ENCODE data around the gene ADRB1. TPM values are rescaled to one million over a fixed set of nuclear protein-coding genes. Genes with fewer than 3 reads are reported as not detected.

The ADRB1 gene
- total and polyA plus RNA-seq, 2 of the 13 experiments (the other 11 are each of a cell fraction or from before 2014, with no cell fraction given) = 0.07 TPM; not detected in 1

- no peaks in the 10 kb centered on the region for H3K4me1 ChIP-seq (ENCODE audit: insufficient read depth, low read length)
- no peaks in the 10 kb centered on the region for H3K79me2 ChIP-seq (ENCODE audit: insufficient read depth, low read length)
- peak; percentile 66 for ATAC-seq
- no peak for FAIRE-seq
- BruUV-seq (replicated peaks) = no TSS peak
- H4K20me1 ChIP-seq (ENCODE audit: insufficient read depth, low read length) = no peaks in the 10 kb centered on the region
- in situ Hi-C loops (cut with HindIII; ENCODE audit: extremely low pct_ligation_motif_present, low pct_unique_long_range_greater_than_20kb) = no loop called here
- ChIA-PET POLR2A (no interaction called here), CTCF (ENCODE audit: low intra/inter-chr PET ratio, low total read pairs) (no interaction called here)
- no peak overlapping the region for H3K9ac ChIP-seq (ENCODE audit: insufficient read depth, low read depth, low read length)
- H3K36me3 ChIP-seq (replicated peaks in 1 of 2; ENCODE audit: control insufficient read depth in 1 of 2, insufficient read depth in 2 of 2, low read length in 2 of 2) = no peaks in the 10 kb centered on the region
- no peak for DNase-seq (ENCODE audit: low spot score)
- no peaks in the 10 kb centered on the region for H3K9me3 ChIP-seq (ENCODE audit: low read length)
- 24% methylated on average over 7 of the region's 7 CpGs for WGBS (ENCODE audit: low lambda C conversion rate)
- H3K27me3 ChIP-seq (ENCODE audit: control insufficient read depth in 1 of 2, insufficient read depth in 2 of 2, low read length in 2 of 2) = no peaks in the 10 kb centered on the region; a peak in 2 of 5 replicates
- no peak overlapping the region for H3K27ac ChIP-seq (ENCODE audit: extremely low read length, insufficient read depth, low read length)
- no peak overlapping the region for H3K4me3 ChIP-seq (replicated peaks in 1 of 3; ENCODE audit: insufficient read depth in 1 of 3, low read depth in 2 of 3, low read length in 3 of 3)
- intact Hi-C loops (cut with micrococcal nuclease; ENCODE audit: unreplicated experiment) = no loop called here
- no peak overlapping the region for H2AFZ ChIP-seq (ENCODE audit: low read length)
- TF ChIP-seq HDAC2 (CRISPR knock-in tag; IDR thresholded peaks at IDR 0.05) = no peak
- TF ChIP-seq, protein P1, sequence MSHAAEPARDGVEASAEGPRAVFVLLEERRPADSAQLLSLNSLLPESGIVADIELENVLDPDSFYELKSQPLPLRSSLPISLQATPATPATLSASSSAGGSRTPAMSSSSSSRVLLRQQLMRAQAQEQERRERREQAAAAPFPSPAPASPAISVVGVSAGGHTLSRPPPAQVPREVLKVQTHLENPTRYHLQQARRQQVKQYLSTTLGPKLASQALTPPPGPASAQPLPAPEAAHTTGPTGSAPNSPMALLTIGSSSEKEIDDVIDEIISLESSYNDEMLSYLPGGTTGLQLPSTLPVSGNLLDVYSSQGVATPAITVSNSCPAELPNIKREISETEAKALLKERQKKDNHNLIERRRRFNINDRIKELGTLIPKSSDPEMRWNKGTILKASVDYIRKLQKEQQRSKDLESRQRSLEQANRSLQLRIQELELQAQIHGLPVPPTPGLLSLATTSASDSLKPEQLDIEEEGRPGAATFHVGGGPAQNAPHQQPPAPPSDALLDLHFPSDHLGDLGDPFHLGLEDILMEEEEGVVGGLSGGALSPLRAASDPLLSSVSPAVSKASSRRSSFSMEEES (CRISPR knock-in tag; IDR thresholded peaks at IDR 0.05) = no peak
- H3K4me2 ChIP-seq (ENCODE audit: low read depth, low read length) = no peak overlapping the region
Measured at GRCh38 chr10:114002422-114002821, 41.2 kb upstream of the ADRB1 start.

DNA sequence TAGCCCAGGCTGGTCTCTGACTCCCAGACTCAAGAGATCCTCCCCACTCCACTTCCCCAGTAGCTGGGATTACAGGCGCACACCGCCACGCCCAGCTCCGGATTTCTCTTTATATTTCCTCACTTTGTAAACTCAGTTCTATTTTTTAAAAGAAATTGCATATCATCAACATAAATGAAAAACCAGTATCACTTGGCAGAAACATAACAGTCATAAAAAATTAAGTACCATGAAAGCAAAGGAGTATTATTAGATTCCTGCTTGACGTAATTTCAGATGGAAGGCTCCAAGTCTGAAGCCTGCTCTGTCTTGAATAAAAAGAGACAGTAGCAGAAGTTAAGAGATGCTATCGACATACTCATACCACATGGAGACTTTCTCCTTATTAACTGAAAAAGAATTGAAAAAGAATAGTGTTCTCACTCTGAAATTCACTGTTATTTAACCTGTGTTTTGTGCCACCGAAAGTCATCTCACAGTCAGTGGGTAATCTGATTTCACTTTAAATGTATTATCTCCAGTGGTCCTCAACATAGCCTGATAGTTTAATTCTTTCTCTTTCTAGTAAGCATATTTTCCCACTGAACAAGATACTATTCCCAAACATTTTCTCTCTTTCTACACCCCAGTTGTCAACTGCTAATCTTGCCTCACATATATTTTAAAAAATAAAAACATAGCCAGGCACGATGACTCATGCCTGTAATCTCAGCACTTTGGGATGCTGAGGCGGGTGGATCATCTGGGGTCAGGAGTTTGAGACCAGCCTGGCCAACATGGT is 40.3 kb upstream of the ADRB1 start:
- DNase-seq (ENCODE audit: low spot score) = no peak
- TF ChIP-seq POLR2AphosphoS2 (IDR thresholded peaks at IDR 0.05; ENCODE audit: low read depth, low read length) = no peak
- no peak for TF ChIP-seq DZIP1 (CRISPR knock-in tag; IDR thresholded peaks at IDR 0.05)
- no peak for TF ChIP-seq ZNF282 (IDR thresholded peaks at IDR 0.05; ENCODE audit: partially characterized antibody)
- TF ChIP-seq XRCC5 (optimal IDR thresholded peaks at IDR 0.05; ENCODE audit: low read length) = no peak
- TF ChIP-seq, protein P2, sequence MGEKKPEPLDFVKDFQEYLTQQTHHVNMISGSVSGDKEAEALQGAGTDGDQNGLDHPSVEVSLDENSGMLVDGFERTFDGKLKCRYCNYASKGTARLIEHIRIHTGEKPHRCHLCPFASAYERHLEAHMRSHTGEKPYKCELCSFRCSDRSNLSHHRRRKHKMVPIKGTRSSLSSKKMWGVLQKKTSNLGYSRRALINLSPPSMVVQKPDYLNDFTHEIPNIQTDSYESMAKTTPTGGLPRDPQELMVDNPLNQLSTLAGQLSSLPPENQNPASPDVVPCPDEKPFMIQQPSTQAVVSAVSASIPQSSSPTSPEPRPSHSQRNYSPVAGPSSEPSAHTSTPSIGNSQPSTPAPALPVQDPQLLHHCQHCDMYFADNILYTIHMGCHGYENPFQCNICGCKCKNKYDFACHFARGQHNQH (CRISPR knock-in tag; IDR thresholded peaks at IDR 0.05) = no peak
- TF ChIP-seq HOXA3 (CRISPR knock-in tag; IDR thresholded peaks at IDR 0.05) = no peak
- no peaks in the 10 kb centered on the region for H3K4me1 ChIP-seq (ENCODE audit: insufficient read depth, low read length)
- no peak for ATAC-seq
- no peak for FAIRE-seq
- no peaks in the 10 kb centered on the region for H3K79me2 ChIP-seq (ENCODE audit: insufficient read depth, low read length)
- BruUV-seq (replicated peaks) = no TSS peak
- no peak overlapping the region for H3K9ac ChIP-seq (ENCODE audit: insufficient read depth, low read depth, low read length)
- ChIA-PET POLR2A (no interaction called here), CTCF (ENCODE audit: low intra/inter-chr PET ratio, low total read pairs) (no interaction called here)
- H2AFZ ChIP-seq (ENCODE audit: low read length) = no peak overlapping the region
- no peak overlapping the region for H3K4me2 ChIP-seq (ENCODE audit: low read depth, low read length)
- no peaks in the 10 kb centered on the region for H4K20me1 ChIP-seq (ENCODE audit: insufficient read depth, low read length)
- H3K27ac ChIP-seq (ENCODE audit: extremely low read length, insufficient read depth, low read length) = no peak overlapping the region
- no peaks in the 10 kb centered on the region for H3K36me3 ChIP-seq (replicated peaks in 1 of 2; ENCODE audit: control insufficient read depth in 1 of 2, insufficient read depth in 2 of 2, low read length in 2 of 2)
- no peak overlapping the region for H3K4me3 ChIP-seq (replicated peaks in 1 of 3; ENCODE audit: insufficient read depth in 1 of 3, low read depth in 2 of 3, low read length in 3 of 3)
- 29% methylated on average over 9 of the region's 9 CpGs for WGBS (ENCODE audit: low lambda C conversion rate)
- in situ Hi-C loops (cut with HindIII; ENCODE audit: extremely low pct_ligation_motif_present, low pct_unique_long_range_greater_than_20kb) = no loop called here
- no peaks in the 10 kb centered on the region; a peak in 2 of 5 replicates for H3K27me3 ChIP-seq (ENCODE audit: control insufficient read depth in 1 of 2, insufficient read depth in 2 of 2, low read length in 2 of 2)
- H3K9me3 ChIP-seq (ENCODE audit: low read length) = no peaks in the 10 kb centered on the region
- intact Hi-C loops (cut with micrococcal nuclease; ENCODE audit: unreplicated experiment) = no loop called here

Data from HepG2 (cell line).